Sigmoid colon (tissue), 7 donors: Measurements from ENCODE around the gene FCMR. TPM values are rescaled to one million over a fixed set of nuclear protein-coding genes. Genes with fewer than 3 reads are reported as not detected.

ENCODE experiments used
- DNase-seq: peaks from one replicate; pipeline ENCODE4 v3.0.0-alpha.2; 2019
- H3K27ac ChIP-seq, 4 donors: fragments of 200-600 bp; sonication (generic); one replicate each; pipeline ENCODE4 v1.5.1; 2016 to 2019; ENCODE audit warnings: mild to moderate bottlenecking in 1 of 4
- H3K27me3 ChIP-seq, 3 donors: fragments of 200-600 bp; sonication (generic); one replicate each; pipeline ENCODE4 v1.5.1; 2019; ENCODE audit warnings: mild to moderate bottlenecking in 1 of 3
- H3K36me3 ChIP-seq, 4 donors: fragments of 200-600 bp; sonication (generic); one replicate each; pipeline ENCODE4 v1.5.1; 2016 to 2019
- H3K4me1 ChIP-seq, 4 donors: fragments of 200-600 bp; sonication (generic); one replicate each; pipeline ENCODE4 v1.5.1; 2017 to 2019
- H3K4me3 ChIP-seq, 4 donors: fragments of 200-600 bp; sonication (generic); one replicate each; pipeline ENCODE4 v1.5.1; 2017 to 2019; ENCODE audit warnings: mild to moderate bottlenecking in 2 of 4, moderate library complexity in 1 of 4
- H3K9me3 ChIP-seq, 4 donors: fragments of 200-600 bp in 3 of 4; sonication (generic) in 3 of 4; one replicate each; pipeline versions ENCODE4 v1.5.1 to v1.6.1; 2013 to 2019
- EP300 ChIP-seq, 4 donors: sonication (generic); formaldehyde crosslinking; IDR thresholded peaks; one replicate each; pipeline ENCODE4 v1.6.1; 2017; ENCODE audit warnings: antibody characterized with exemption in 4 of 4
- POLR2A ChIP-seq, 2 donors: fragments of 450-650 bp; IDR thresholded peaks; one replicate each; pipeline ENCODE4 v1.6.1; 2016; ENCODE audit warnings: antibody characterized with exemption in 2 of 2, mild to moderate bottlenecking in 2 of 2, moderate library complexity in 2 of 2
- POLR2AphosphoS5 ChIP-seq, 4 donors: sonication (generic); formaldehyde crosslinking; IDR thresholded peaks; one replicate each; pipeline ENCODE4 v1.6.1; 2017; ENCODE audit warnings: antibody characterized with exemption in 4 of 4
- WGBS, 2 donors: extraction: QIAGEN DNeasy Blood & Tissue Kit; methylation state at CpG; one replicate each; pipeline ENCODE4 v1.1.7; 2013; 5-methylcytosine and 5-hydroxymethylcytosine counted together
- intact Hi-C: fragments of 100-400 bp; cut with DNase I; formaldehyde crosslinking; loops from one replicate; pipeline ENCODE4 v1.15.1; 2023
- polyA plus RNA-seq, 3 donors: library from polyadenylated mRNA; stranded (reverse); fragments of 200-250 nt; gene quantifications; one replicate each; pipeline ENCODE4 v1.2.3, GENCODE V29; 2013
- total RNA-seq, 4 donors: library from RNA; depleted of rRNA; stranded (reverse); fragments of >200 nt; gene quantifications; one replicate each; pipeline ENCODE4 v1.1.0, GENCODE V29; 2016
- TF ChIP-seq, protein P1 (sequence below), 4 experiments: fragments of 450-650 bp in 3 of 4; fragments of 200-600 bp in 1 of 4; IDR thresholded peaks; one replicate each; pipeline ENCODE4 v1.5.1; 2016 to 2019; ENCODE audit warnings: antibody characterized with exemption in 4 of 4, mild to moderate bottlenecking in 3 of 4, moderate library complexity in 2 of 4
- donor health status: healthy with polysubstance abuse.
- donor health status: Bipolar disorder and iron deficiency.
- donor health status: healthy.

The FCMR gene
- total and polyA plus RNA-seq, 7 donors: 0.49 to 111 (median 1.6) TPM; not detected in 1

DNA sequence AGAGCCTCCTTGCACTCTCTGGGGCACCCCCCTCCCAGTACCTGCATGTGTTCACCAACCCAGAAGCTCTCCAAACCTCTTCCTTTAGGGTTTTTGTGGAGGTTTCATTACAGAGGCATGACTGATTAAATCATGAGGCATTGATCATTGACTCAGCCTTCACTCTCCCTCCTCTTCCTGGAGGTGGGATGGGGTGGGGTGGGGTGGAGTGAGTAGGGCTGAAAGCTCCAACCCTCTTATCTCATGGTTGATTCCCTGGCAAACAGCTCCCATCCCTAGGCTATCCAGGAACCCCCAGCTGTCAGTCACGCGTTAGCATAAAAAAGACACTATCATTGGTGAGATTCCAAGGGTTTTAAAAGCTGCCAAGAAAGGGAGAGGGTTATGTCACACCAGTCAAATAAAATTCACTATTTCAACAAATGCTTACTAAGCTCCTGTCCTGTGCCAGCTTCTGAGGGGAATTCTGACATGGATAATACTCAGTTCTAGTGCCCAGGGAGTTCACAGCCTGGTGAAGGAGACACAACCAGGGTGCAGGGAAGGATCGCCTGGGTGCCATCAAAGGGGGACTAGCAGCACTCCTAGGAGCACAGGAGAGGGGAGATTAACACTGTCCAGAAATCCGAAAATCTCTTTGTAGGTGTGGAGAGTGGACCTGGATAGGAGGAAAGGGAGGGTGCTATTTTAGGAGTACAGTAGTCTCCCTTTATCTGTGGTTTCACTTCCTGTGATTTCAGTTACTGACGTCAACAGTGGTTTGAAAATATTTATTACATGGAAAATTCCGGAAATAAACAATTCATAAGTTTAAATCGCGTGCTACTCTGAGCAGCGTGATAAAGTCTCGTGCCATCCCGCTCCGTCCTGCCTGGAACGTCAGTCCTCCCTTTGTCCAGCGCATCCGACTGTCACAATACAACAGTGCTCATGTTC lies 31.3 kb downstream of the FCMR start:
- no peak overlapping the region for H3K4me3 ChIP-seq
- no peak overlapping the region for H3K27ac ChIP-seq
- no peaks in the 10 kb centered on the region for H3K9me3 ChIP-seq
- 51 to 71% methylated on average over 15 of the region's 15 CpGs for WGBS, 2 donors
- peaks cover 0 to 5% (median 0%) of the 10 kb centered on the region in 4 donors for H3K4me1 ChIP-seq
- TF ChIP-seq EP300 (IDR thresholded peaks at IDR 0.05) (peak in 1 of 4 donors; percentile 48), POLR2AphosphoS5 (IDR thresholded peaks at IDR 0.05) (peak in 1 of 4 donors; percentile 42), POLR2A (IDR thresholded peaks at IDR 0.05) (no peak)
- TF ChIP-seq, protein P1, sequence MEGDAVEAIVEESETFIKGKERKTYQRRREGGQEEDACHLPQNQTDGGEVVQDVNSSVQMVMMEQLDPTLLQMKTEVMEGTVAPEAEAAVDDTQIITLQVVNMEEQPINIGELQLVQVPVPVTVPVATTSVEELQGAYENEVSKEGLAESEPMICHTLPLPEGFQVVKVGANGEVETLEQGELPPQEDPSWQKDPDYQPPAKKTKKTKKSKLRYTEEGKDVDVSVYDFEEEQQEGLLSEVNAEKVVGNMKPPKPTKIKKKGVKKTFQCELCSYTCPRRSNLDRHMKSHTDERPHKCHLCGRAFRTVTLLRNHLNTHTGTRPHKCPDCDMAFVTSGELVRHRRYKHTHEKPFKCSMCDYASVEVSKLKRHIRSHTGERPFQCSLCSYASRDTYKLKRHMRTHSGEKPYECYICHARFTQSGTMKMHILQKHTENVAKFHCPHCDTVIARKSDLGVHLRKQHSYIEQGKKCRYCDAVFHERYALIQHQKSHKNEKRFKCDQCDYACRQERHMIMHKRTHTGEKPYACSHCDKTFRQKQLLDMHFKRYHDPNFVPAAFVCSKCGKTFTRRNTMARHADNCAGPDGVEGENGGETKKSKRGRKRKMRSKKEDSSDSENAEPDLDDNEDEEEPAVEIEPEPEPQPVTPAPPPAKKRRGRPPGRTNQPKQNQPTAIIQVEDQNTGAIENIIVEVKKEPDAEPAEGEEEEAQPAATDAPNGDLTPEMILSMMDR (IDR thresholded peaks at IDR 0.05): no peak
- intact Hi-C loops: no loop called here
- no peaks in the 10 kb centered on the region for H3K27me3 ChIP-seq
- H3K36me3 ChIP-seq: no peaks in the 10 kb centered on the region
- DNase-seq: no peak

DNA sequence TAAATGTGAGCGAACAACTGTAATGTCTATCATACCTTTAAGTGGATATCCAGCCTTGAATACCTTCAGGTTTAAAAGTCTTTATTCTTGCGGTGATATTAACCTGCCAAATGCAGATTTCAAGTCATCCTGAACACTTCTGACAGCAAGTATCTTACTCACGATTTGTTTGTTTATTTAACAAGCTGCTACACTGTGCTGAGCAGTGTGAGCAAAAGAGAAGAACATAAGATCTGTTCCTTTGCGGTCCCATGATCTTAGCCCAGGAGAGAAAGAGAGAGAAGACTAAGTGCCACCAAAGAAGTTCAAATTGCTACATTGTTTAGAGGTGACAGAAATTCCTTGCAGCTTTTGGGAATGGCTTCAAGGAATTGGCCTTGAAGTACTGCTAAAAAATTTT lies 34.0 kb downstream of the FCMR start:
- no peak overlapping the region for H3K4me3 ChIP-seq
- peaks cover 0 to 5% (median 0%) of the 10 kb centered on the region in 4 donors for H3K4me1 ChIP-seq
- intact Hi-C loops: no loop called here
- H3K27me3 ChIP-seq: no peaks in the 10 kb centered on the region
- no peaks in the 10 kb centered on the region for H3K36me3 ChIP-seq
- H3K27ac ChIP-seq: no peak overlapping the region
- 69 to 81% methylated on average over 4 of the region's 4 CpGs for WGBS, 2 donors
- TF ChIP-seq POLR2AphosphoS5 (IDR thresholded peaks at IDR 0.05) (no peak), POLR2A (IDR thresholded peaks at IDR 0.05) (no peak), EP300 (IDR thresholded peaks at IDR 0.05) (no peak)
- TF ChIP-seq, protein P1 (IDR thresholded peaks at IDR 0.05): no peak
- no peak for DNase-seq
- H3K9me3 ChIP-seq: no peaks in the 10 kb centered on the region

DNA sequence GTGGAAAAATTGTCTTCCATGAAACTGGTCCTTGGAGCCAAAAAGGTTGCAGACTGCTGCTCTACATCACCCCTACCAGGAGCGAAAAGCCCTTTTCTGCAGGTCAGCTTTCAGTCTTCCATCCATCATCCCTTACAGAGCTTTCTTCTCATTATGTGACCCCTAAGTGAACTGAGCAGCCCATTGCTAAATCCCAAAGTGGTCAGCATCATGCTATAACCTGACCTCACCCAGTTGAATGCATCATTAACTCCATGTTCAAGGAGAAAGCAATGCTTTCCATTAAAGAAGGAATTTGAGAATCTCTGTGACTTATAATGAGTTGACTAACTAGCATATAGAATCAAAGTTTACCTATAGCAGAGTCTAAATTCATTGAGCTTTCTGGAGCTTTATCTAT lies 34.9 kb downstream of the FCMR start:
- intact Hi-C loops: no loop called here
- no peak for DNase-seq
- H3K27ac ChIP-seq: no peak overlapping the region
- H3K4me3 ChIP-seq: no peak overlapping the region
- H3K4me1 ChIP-seq: peaks cover 0 to 5% (median 0%) of the 10 kb centered on the region in 4 donors
- no peak for TF ChIP-seq EP300 (IDR thresholded peaks at IDR 0.05)
- no peak for TF ChIP-seq POLR2A (IDR thresholded peaks at IDR 0.05)
- TF ChIP-seq, protein P1 (IDR thresholded peaks at IDR 0.05): no peak
- TF ChIP-seq POLR2AphosphoS5 (IDR thresholded peaks at IDR 0.05): no peak
- H3K9me3 ChIP-seq: no peaks in the 10 kb centered on the region
- H3K27me3 ChIP-seq: no peaks in the 10 kb centered on the region
- 96 to 97% methylated on average over 1 of the region's 1 CpG for WGBS, 2 donors
- no peaks in the 10 kb centered on the region for H3K36me3 ChIP-seq

DNA sequence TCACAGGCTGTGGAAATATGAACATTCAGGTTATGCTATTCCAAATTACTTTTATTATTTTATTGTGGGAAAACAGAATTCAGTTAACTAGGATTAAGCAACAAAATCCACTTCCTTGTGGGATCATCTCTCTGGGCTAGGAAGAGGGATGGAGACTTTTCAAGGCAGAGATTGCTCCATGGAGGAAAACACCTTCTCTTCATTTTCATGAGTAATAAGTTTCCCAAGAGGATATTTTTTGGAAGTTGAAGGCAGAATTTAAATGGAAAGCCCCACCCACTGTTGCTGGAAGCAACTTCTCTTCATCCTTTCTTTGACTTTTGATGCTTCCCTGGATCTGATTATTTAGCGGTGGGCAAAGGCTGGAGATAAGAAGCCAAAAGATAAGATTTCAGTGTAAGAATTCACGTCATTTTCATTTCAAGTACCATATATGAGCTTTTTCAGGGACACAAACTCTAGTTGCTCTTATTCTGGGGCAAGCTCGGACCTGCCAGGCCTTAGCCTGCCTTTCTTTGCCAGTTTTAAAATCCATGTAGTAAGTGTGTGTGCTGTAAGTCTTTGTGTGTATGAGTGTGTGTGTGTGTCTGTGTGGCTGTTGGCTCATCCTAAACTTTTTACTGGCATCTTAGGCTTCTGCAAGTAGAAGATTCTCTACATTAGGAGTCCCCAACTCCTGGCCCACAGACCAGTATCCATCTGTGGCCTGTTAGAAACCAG lies 36.2 kb downstream of the FCMR start:
- no peaks in the 10 kb centered on the region for H3K27me3 ChIP-seq
- H3K36me3 ChIP-seq: no peaks in the 10 kb centered on the region
- intact Hi-C loops: no loop called here
- 85 to 88% methylated on average over 3 of the region's 3 CpGs for WGBS, 2 donors
- H3K4me3 ChIP-seq: no peak overlapping the region
- no peak for TF ChIP-seq POLR2A (IDR thresholded peaks at IDR 0.05)
- no peak for TF ChIP-seq EP300 (IDR thresholded peaks at IDR 0.05)
- no peak for TF ChIP-seq POLR2AphosphoS5 (IDR thresholded peaks at IDR 0.05)
- TF ChIP-seq, protein P1 (IDR thresholded peaks at IDR 0.05): no peak
- no peak overlapping the region for H3K27ac ChIP-seq
- peaks cover 0 to 3% (median 0%) of the 10 kb centered on the region in 4 donors for H3K4me1 ChIP-seq
- H3K9me3 ChIP-seq: no peaks in the 10 kb centered on the region
- no peak for DNase-seq
